IPS-18a (cell line): Measurements from ENCODE around the gene TET3.

ENCODE experiments used
- H3K27ac ChIP-seq: one replicate; pipeline ENCODE4 v1.5.1; 2013; ENCODE audit warnings: low read length
- H3K27me3 ChIP-seq: one replicate; pipeline ENCODE4 v1.6.1; 2013; ENCODE audit warnings: mild to moderate bottlenecking, low read length; ENCODE audit not compliant: control insufficient read depth, insufficient read depth
- H3K36me3 ChIP-seq: one replicate; pipeline ENCODE4 v1.6.1; 2013; ENCODE audit warnings: low read depth, low read length; ENCODE audit not compliant: control insufficient read depth
- H3K4me1 ChIP-seq: one replicate; pipeline ENCODE4 v1.6.1; 2013; ENCODE audit warnings: low read depth, low read length; ENCODE audit not compliant: control insufficient read depth
- H3K4me3 ChIP-seq: one replicate; pipeline ENCODE4 v1.5.1; 2013; ENCODE audit warnings: low read length
- H3K9ac ChIP-seq: one replicate; pipeline ENCODE4 v1.6.1; 2013; ENCODE audit warnings: mild to moderate bottlenecking, low read length, moderate library complexity
- H3K9me3 ChIP-seq: one replicate; pipeline ENCODE4 v1.6.1; 2013; ENCODE audit warnings: low read depth, low read length; ENCODE audit not compliant: control insufficient read depth

TET3 gene

GRCh38 chr2:73981081-73982001 is 3.4 kb upstream of the TET3 start:
- no peak overlapping the region for H3K27ac ChIP-seq
- H3K9ac ChIP-seq: peak overlapping the region; percentile 22
- peaks cover 51% of the 10 kb centered on the region for H3K27me3 ChIP-seq
- no peaks in the 10 kb centered on the region for H3K9me3 ChIP-seq
- peak overlapping the region; percentile 50 for H3K4me3 ChIP-seq
- H3K4me1 ChIP-seq: peaks cover 17% of the 10 kb centered on the region
- no peaks in the 10 kb centered on the region for H3K36me3 ChIP-seq

GRCh38 chr2:73982140-73982617 is 2.5 kb upstream of the TET3 start:
- Histone ChIP-seq H3K27ac (no peak overlapping the region), H3K36me3 (no peaks in the 10 kb centered on the region), H3K9ac (no peak overlapping the region), H3K4me1 (peaks cover 17% of the 10 kb centered on the region), H3K27me3 (peaks cover 51% of the 10 kb centered on the region), H3K9me3 (no peaks in the 10 kb centered on the region), H3K4me3 (peak overlapping the region; percentile 50)

- peak overlapping the region; percentile 69 for H3K4me3 ChIP-seq
- H3K4me1 ChIP-seq: peaks cover 27% of the 10 kb centered on the region
- H3K27ac ChIP-seq: no peak overlapping the region
These were observed 1.1 kb upstream of the TET3 start for GRCh38 chr2:73983322-73984202.

GRCh38 chr2:73984922-73985307 is 205 bp downstream of the TET3 start:
- Histone ChIP-seq H3K27me3 (peaks cover 43% of the 10 kb centered on the region), H3K9ac (no peak overlapping the region), H3K27ac (no peak overlapping the region), H3K4me1 (peaks cover 30% of the 10 kb centered on the region), H3K9me3 (no peaks in the 10 kb centered on the region), H3K4me3 (no peak overlapping the region), H3K36me3 (no peaks in the 10 kb centered on the region)

More at GRCh38 chr2:73983322-73984202, 1.1 kb upstream of the TET3 start:
- Histone ChIP-seq H3K27me3 (peaks cover 51% of the 10 kb centered on the region), H3K9me3 (no peaks in the 10 kb centered on the region), H3K36me3 (no peaks in the 10 kb centered on the region), H3K9ac (peak overlapping the region; percentile 75)

GRCh38 chr2:73985308-73986084 is 786 bp downstream of the TET3 start:
- Histone ChIP-seq H3K4me3 (peak overlapping the region; percentile 74), H3K27me3 (peaks cover 37% of the 10 kb centered on the region), H3K9me3 (no peaks in the 10 kb centered on the region), H3K4me1 (peaks cover 30% of the 10 kb centered on the region), H3K27ac (no peak overlapping the region), H3K36me3 (peaks cover 6% of the 10 kb centered on the region), H3K9ac (peak overlapping the region; percentile 76)

GRCh38 chr2:73986085-73986681 is 1.5 kb downstream of the TET3 start:
- no peak overlapping the region for H3K27ac ChIP-seq
- H3K36me3 ChIP-seq: peaks cover 8% of the 10 kb centered on the region
- H3K27me3 ChIP-seq: peaks cover 30% of the 10 kb centered on the region
- H3K4me3 ChIP-seq: peak overlapping the region; percentile 74
- peaks cover 24% of the 10 kb centered on the region for H3K4me1 ChIP-seq
- H3K9me3 ChIP-seq: no peaks in the 10 kb centered on the region
- H3K9ac ChIP-seq: peak overlapping the region; percentile 76

- Histone ChIP-seq H3K4me1 (peaks cover 20% of the 10 kb centered on the region), H3K27me3 (peaks cover 19% of the 10 kb centered on the region), H3K9me3 (no peaks in the 10 kb centered on the region), H3K27ac (no peak overlapping the region), H3K4me3 (peak overlapping the region; percentile 15), H3K9ac (no peak overlapping the region), H3K36me3 (peaks cover 8% of the 10 kb centered on the region)
These were observed 2.6 kb downstream of the TET3 start for GRCh38 chr2:73987109-73987947.

- H3K9ac ChIP-seq: no peak overlapping the region
- peaks cover 20% of the 10 kb centered on the region for H3K4me1 ChIP-seq
- H3K4me3 ChIP-seq: peak overlapping the region; percentile 36
- peaks cover 8% of the 10 kb centered on the region for H3K36me3 ChIP-seq
- H3K27me3 ChIP-seq: peaks cover 11% of the 10 kb centered on the region
- H3K9me3 ChIP-seq: no peaks in the 10 kb centered on the region
- H3K27ac ChIP-seq: no peak overlapping the region
These were observed 3.4 kb downstream of the TET3 start for GRCh38 chr2:73987948-73988700.

GRCh38 chr2:73989972-73990371 is 5.3 kb downstream of the TET3 start:
- no peak overlapping the region for H3K9ac ChIP-seq
- H3K4me1 ChIP-seq: peaks cover 20% of the 10 kb centered on the region
- H3K36me3 ChIP-seq: peaks cover 8% of the 10 kb centered on the region
- no peaks in the 10 kb centered on the region for H3K27me3 ChIP-seq
- H3K9me3 ChIP-seq: no peaks in the 10 kb centered on the region
- H3K4me3 ChIP-seq: no peak overlapping the region
- H3K27ac ChIP-seq: no peak overlapping the region
